Activated CD4-positive, alpha-beta T cell treated with anti-CD3 and anti-CD28 coated beads for 4 hours (primary cell): ENCODE data around the gene SMYD3.

Experiments used
- DNase-seq, 2 donors: peaks; one replicate each; pipeline ENCODE4 v3.0.0-alpha.2; 2020

SMYD3 gene

GRCh38 chr1:245878585-245878984 is 628.5 kb downstream of the SMYD3 start:
- DNase-seq, result no peak

GRCh38 chr1:245877976-245878375 is 629.1 kb downstream of the SMYD3 start:
- DNase-seq, result no peak

DNA sequence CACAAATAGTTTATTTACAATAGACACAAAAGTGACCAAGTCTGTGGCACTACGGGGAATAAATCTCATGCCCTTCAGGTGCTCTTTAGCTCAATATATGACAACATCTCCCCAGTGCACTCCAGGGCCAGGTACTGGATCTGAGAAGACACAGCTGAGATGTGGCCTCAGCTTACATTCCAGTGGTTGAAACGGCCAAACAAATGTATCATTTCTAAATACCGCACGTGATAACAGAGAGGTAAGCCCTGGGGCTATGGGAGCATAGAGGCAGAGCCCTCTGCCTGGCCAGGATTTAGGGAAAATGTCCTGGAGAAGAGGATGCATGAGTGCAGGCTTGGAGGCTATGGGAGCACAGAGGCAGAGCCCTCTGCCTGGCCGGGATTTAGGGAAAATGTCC is 630.5 kb downstream of the SMYD3 start:
- DNase-seq, result no peak

DNA sequence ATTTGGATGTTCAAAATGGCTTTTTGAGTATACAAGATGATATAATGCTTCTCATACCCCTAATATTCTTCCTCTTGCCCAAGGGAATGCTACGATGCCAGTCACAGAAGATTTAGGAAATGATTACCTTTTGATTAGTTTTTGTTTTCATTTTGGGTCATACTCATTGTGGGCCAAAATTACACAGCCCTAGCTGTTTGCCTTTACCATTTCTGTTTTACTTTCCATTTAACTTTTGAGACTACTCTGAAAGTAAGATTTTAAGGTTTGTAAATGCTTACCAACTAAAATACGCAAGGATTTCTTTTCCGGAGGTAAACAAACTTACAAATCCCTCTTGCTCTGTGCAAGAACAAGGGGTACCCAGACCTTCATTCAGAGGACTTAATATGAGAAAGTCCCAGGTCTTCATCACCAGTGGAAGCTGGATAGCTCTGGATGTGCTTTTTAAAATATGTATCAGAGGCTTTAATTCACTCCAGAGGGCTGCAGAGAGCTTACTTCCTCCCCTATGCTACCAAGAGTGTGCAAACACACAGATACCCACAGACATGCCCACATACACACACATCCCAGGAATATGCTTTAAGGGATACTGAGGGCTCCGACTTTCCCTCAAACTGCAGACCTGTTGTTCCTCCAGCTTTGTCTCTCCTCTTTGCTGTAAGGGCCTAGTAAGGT is 631.4 kb downstream of the SMYD3 start:
- no peak for DNase-seq

DNA sequence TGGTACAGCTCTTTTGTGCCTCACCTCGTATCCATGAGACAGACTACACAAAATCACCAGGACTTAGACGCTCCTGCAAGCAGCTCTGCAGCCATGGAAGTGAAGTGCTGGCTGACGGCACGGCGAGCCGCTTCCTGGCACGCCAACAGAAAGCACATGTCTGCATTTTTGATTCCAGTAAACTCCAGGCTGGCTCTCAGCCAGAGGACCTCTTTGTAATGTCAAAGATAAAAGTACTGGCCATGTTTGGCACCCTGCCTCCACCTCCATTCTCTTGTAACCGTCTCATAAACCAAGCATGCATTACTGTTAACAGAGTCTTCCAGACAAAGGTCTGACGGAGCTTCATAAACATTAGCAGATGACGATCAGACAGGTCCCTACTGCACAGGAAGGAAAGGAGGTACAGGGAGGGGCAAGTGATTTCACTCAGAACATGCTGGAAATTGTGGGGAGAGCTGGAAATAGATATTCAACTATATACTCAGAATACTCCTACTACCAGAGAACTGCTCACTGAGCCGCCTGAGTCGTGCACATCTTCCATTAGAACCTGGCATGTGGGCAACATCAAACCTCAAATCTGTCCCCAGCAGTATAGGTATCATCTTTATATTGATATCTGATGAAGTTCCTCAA is 632.0 kb downstream of the SMYD3 start:
- DNase-seq, result no peak

DNA sequence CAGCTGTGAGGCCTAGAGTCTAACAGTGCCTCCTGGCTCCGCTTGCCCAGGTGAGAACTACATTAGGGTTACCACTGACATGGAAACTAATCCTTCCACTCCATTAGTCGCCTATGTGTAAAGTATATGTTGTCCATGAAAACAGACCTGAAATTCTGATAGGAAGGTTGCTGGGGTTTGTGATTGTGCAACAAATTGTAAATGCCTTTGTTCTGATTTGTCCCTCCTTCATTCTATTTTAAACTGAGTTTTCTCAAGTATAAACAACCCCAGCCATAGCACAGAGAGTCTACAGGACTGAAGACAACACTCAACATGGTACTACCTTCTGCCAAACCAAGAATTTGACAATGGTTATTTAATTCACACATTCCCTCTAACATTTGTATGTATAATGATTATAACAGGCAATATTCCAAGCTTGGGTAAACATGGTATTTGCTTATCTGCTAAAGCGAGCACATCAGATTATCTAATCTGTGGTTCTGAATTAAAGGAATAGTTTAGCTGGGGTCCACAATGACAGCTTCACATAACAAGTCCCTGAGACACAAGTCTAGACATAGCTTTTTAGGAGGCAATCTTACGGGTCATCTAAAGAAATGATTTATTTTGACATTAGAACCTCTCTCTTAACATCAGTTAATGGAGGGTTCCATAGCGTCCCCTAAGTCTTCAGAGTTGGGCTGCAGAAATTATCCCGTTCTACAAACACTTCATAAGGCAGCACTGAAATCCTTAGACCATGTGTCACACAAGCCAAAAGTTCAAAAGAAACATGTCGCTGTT is 633.0 kb downstream of the SMYD3 start:
- no peak for DNase-seq

DNA sequence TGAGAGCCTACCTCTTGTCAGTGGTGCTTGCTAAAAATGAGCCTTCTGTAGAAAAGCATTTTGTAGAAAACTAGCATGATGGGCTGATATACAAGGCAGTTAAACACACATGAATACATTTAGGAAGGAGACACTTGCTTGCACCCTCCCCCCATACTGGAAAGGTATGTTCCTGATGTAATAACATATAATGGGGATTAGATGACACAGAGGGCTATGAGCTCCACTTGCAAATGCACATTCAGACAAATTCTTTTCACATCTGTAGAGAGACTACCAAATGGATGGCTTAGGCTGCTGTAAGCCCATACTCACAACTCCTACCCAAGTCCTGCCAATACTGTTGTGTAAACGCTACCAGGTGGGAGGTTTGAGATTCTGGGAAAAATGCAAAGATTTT is 634.0 kb downstream of the SMYD3 start:
- DNase-seq, result no peak

DNA sequence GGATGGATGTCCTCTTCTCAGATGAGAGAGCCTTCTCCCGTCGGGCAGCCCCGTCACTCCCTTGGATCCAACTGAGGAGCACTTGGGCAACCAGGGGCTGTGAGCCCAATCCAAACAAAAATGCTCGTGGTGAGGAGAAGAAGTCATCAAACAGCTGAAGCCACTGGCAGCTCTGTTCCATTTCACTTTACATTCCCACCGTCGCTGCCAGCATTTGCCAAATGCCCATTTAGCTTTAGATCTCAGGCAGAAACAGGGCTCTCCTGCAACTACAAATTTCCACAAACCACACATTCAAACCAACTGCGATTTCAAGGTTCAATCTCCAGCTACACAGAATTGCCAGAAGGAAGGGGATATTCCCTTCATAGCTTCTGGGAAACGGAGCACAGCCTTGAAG is 634.6 kb downstream of the SMYD3 start:
- no peak for DNase-seq

- no peak for DNase-seq
These were observed 635.2 kb downstream of the SMYD3 start for GRCh38 chr1:245871915-245872314.

GRCh38 chr1:245871191-245871590 is 635.9 kb downstream of the SMYD3 start:
- no peak for DNase-seq

DNA sequence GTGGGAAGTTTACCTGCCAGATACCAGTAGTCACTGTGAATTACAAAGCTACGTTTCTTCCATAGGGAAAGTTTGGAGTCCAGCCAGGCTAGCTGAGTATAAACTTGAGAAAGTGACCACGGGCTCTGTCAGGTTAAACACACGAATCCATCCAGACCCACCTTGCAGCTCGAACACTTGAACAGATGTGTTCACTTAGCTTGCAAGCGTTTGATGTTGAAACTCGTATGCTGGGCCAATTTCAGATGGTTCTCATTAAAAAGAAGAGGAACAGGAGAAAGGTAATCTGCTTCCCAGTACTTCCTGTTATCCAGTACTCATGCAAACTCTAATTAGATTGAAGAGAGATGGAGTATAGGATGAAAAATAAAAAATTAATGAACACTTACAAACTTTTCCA is 636.4 kb downstream of the SMYD3 start:
- no peak for DNase-seq

- DNase-seq, result no peak
These were observed 637.2 kb downstream of the SMYD3 start for GRCh38 chr1:245869847-245870246.

GRCh38 chr1:245867738-245868137 is 639.3 kb downstream of the SMYD3 start:
- no peak for DNase-seq

GRCh38 chr1:245864872-245865271 is 642.2 kb downstream of the SMYD3 start:
- no peak for DNase-seq

DNA sequence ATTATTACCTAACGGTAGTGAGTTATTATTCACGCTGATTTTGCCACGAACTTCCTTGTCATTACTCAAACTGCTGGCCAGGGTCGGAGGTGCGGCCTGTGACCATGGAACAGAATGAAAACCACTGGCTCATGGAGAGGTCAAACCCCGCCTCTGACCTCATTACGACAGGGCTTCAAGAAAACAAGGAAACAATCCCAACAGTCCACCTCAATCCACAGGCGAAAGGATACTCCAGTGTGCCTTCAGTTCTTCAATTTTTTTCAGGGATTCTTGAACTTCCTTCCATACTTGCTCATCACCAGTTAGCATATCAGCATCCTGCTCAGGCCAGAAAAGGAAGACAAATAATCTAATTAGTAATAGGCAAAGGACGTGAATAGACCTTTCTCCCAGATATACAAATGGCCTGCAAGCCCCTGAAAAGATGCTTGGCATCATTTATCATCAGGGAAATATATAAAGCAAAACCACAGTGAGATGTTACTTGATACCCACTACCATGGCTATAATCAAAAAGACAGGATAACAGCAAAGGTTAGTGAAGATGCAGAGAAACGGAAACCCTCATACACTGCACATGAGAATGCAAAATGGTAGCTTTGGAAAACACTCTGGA is 643.4 kb downstream of the SMYD3 start:
- DNase-seq, result no peak

GRCh38 chr1:245862812-245863540 is 644.1 kb downstream of the SMYD3 start:
- DNase-seq, result no peak

GRCh38 chr1:245860657-245861544 is 646.2 kb downstream of the SMYD3 start:
- DNase-seq, result no peak

DNA sequence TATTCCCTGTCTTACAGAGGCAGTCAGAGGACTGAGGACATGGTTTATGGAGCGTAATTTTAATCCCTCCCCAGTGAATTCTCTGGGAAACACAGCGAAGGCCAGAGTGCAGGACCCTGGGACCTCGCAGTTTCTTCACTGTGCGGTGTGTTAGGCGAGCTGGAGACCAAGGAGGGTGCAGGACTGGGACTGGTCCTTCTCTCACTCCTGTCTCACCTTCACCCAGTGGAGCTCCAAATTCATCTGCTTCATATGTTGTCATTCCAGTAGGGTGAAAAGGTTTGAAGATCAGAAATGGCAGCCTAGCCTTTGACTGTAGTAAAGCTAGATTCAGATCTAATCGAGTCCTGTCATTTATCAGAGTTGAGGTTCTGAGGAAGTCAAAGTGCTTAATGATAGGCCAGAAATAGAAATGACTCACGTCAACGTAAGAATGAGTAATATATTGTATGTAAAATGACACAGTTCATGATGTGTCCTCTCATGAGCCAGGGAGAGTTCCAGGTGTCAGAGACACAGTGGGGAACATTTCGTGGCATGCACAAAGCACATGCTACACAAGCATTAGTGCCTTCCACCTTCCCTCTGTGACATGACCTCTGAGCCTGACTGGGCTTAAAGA is 647.5 kb downstream of the SMYD3 start:
- DNase-seq, result no peak

DNA sequence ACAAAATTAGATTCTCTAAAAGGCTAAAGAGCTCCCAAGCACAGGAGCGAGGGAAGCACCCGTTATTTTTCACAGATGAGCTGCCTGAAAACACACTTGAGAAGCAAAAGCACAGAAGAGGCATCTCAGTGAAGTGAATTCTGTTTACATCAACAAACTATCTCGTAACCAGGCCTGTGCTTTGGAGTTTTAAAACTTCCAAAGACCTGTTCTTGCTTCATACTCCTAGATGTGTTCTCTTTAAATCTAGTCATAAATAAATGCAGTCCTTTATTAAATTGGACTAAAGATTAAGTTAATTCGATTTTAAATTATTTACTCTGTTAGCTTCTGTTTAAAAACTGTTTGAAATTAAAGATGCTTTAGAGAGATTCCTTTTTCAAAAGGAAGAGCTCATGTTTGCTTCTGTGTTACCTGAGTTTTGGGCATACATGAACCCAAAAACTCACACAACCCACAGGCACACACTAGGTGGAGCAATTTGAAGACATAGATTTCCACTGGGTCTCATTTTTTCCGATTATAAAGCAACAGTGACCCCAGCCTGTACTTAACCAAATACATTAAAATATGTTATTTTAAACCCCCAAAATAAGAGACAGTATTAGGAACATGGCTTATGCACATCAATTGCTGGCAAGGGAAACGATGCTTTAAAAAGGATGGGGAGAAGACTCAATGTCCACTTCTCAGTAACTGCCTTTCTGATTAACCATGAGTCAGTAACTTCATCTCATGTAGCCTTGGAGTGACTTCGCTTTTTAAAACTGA is 648.2 kb downstream of the SMYD3 start:
- DNase-seq, result no peak

GRCh38 chr1:245858022-245858721 is 648.9 kb downstream of the SMYD3 start:
- DNase-seq, result no peak
